ENCODE measurements around the gene MROH2B. TPM values are rescaled to one million over a fixed set of nuclear protein-coding genes. Genes with fewer than 3 reads are reported as not detected.

The MROH2B gene
- total RNA-seq, 2 donors from 2014 or later, result 7.3 TPM; not detected in 1

- no peak overlapping the region for H3K4me3 ChIP-seq
- 59% methylated on average over 3 of the region's 3 CpGs for WGBS
- no peak overlapping the region for H3K27ac ChIP-seq
- TF ChIP-seq POLR2AphosphoS5 (IDR thresholded peaks at IDR 0.05), result no peak
- no peak for TF ChIP-seq POLR2A (IDR thresholded peaks at IDR 0.05)
- TF ChIP-seq CTCF (IDR thresholded peaks at IDR 0.05), result no peak
- DNase-seq (ENCODE audit: low spot score), result no peak
- no peaks in the 10 kb centered on the region for H3K9me3 ChIP-seq
- H3K36me3 ChIP-seq, result no peaks in the 10 kb centered on the region
- H3K4me1 ChIP-seq (replicated peaks), result no peaks in the 10 kb centered on the region
- intact Hi-C loops (cut with DNase I), result no loop called here
- H3K27me3 ChIP-seq (replicated peaks; ENCODE audit: insufficient read depth), result no peaks in the 10 kb centered on the region
Observed at GRCh38 chr5:40976836-40977235, 94.3 kb downstream of the MROH2B start.

- TF ChIP-seq POLR2AphosphoS5 (IDR thresholded peaks at IDR 0.05), result no peak
Observed at GRCh38 chr5:40976041-40976440, 95.1 kb downstream of the MROH2B start.

GRCh38 chr5:40973364-40974004 is 97.7 kb downstream of the MROH2B start:
- Histone ChIP-seq H3K9me3 (no peaks in the 10 kb centered on the region), H3K4me3 (no peak overlapping the region), H3K27ac (no peak overlapping the region), H3K4me1 (replicated peaks) (no peaks in the 10 kb centered on the region), H3K27me3 (replicated peaks; ENCODE audit: insufficient read depth) (no peaks in the 10 kb centered on the region), H3K36me3 (no peaks in the 10 kb centered on the region)
- intact Hi-C loops (cut with DNase I), result no loop called here
- DNase-seq (ENCODE audit: low spot score), result no peak
- no peak for TF ChIP-seq POLR2AphosphoS5 (IDR thresholded peaks at IDR 0.05)
- TF ChIP-seq CTCF (IDR thresholded peaks at IDR 0.05), result no peak
- no peak for TF ChIP-seq POLR2A (IDR thresholded peaks at IDR 0.05)
- WGBS, result 57% methylated on average over 3 of the region's 3 CpGs

More at GRCh38 chr5:40976041-40976440, 95.1 kb downstream of the MROH2B start:
- Histone ChIP-seq H3K27ac (no peak overlapping the region), H3K4me3 (no peak overlapping the region), H3K9me3 (no peaks in the 10 kb centered on the region), H3K36me3 (no peaks in the 10 kb centered on the region), H3K4me1 (replicated peaks) (no peaks in the 10 kb centered on the region), H3K27me3 (replicated peaks; ENCODE audit: insufficient read depth) (no peaks in the 10 kb centered on the region)
- intact Hi-C loops (cut with DNase I), result no loop called here
- WGBS, result 43% methylated on average over 3 of the region's 3 CpGs
- DNase-seq (ENCODE audit: low spot score), result no peak

- H3K27ac ChIP-seq, result no peak overlapping the region
- no peaks in the 10 kb centered on the region for H3K27me3 ChIP-seq (replicated peaks; ENCODE audit: insufficient read depth)
- H3K4me1 ChIP-seq (replicated peaks), result no peaks in the 10 kb centered on the region
- H3K4me3 ChIP-seq, result no peak overlapping the region
- DNase-seq (ENCODE audit: low spot score), result no peak
- 91% methylated on average over 2 of the region's 2 CpGs for WGBS
- no peaks in the 10 kb centered on the region for H3K36me3 ChIP-seq
- TF ChIP-seq POLR2A (IDR thresholded peaks at IDR 0.05) (no peak), CTCF (IDR thresholded peaks at IDR 0.05) (no peak), POLR2AphosphoS5 (IDR thresholded peaks at IDR 0.05) (no peak)
- intact Hi-C loops (cut with DNase I), result no loop called here
- no peaks in the 10 kb centered on the region for H3K9me3 ChIP-seq
Observed at GRCh38 chr5:40972434-40972833, 98.7 kb downstream of the MROH2B start.

GRCh38 chr5:40962207-40962955 is 108.8 kb downstream of the MROH2B start:
- H3K4me3 ChIP-seq, result no peak overlapping the region
- H3K36me3 ChIP-seq, result no peaks in the 10 kb centered on the region
- H3K9me3 ChIP-seq, result no peaks in the 10 kb centered on the region
- intact Hi-C loops (cut with DNase I), result no loop called here
- WGBS, result 81% methylated on average over 4 of the region's 4 CpGs
- H3K27ac ChIP-seq, result no peak overlapping the region
- DNase-seq (ENCODE audit: low spot score), result no peak
- TF ChIP-seq POLR2AphosphoS5 (IDR thresholded peaks at IDR 0.05), result no peak
- TF ChIP-seq POLR2A (IDR thresholded peaks at IDR 0.05), result no peak
- TF ChIP-seq CTCF (IDR thresholded peaks at IDR 0.05), result no peak
- no peaks in the 10 kb centered on the region for H3K4me1 ChIP-seq (replicated peaks)
- no peaks in the 10 kb centered on the region for H3K27me3 ChIP-seq (replicated peaks; ENCODE audit: insufficient read depth)

Data from prostate gland (tissue), 2 donors.